GM19455 (cell line): Measurements from ENCODE around the gene GTSE1.

Experiments
- ATAC-seq: cut with Tn5 transposase; IDR thresholded peaks from one replicate; pipeline ENCODE4 v1.9.1; 2021; ENCODE audit not compliant: unreplicated experiment

Gene GTSE1

GRCh38 chr22:46323162-46323561 is 26.5 kb downstream of the GTSE1 start:
- no peak for ATAC-seq

GRCh38 chr22:46326066-46326680 is 29.5 kb downstream of the GTSE1 start:
- ATAC-seq = no peak

- no peak for ATAC-seq
These were observed 31.2 kb downstream of the GTSE1 start for GRCh38 chr22:46327691-46328465.

- ATAC-seq = no peak
These were observed 32.1 kb downstream of the GTSE1 start for GRCh38 chr22:46328797-46329196.

GRCh38 chr22:46329616-46330015 is 32.9 kb downstream of the GTSE1 start:
- ATAC-seq = no peak

GRCh38 chr22:46330426-46330825 is 33.8 kb downstream of the GTSE1 start:
- ATAC-seq = no peak

- no peak for ATAC-seq
These were observed 34.8 kb downstream of the GTSE1 start for GRCh38 chr22:46331496-46331895.

- peak; percentile 70 for ATAC-seq
These were observed 38.8 kb downstream of the GTSE1 start, which contains the start of gene TRMU for GRCh38 chr22:46335201-46336118. TSS of gene TRMU (plus strand) at chr22:46335714. CDS start at chr22:46335765, 51 bp downstream.

- ATAC-seq = peak; percentile 14
These were observed 39.7 kb downstream of the GTSE1 start for GRCh38 chr22:46336119-46337078.

GRCh38 chr22:46337870-46338269 is 41.2 kb downstream of the GTSE1 start:
- ATAC-seq = no peak

- ATAC-seq = no peak
These were observed 42.0 kb downstream of the GTSE1 start for GRCh38 chr22:46338636-46339035.

- no peak for ATAC-seq
These were observed 43.3 kb downstream of the GTSE1 start for GRCh38 chr22:46339956-46340355.

- ATAC-seq = no peak
These were observed 44.0 kb downstream of the GTSE1 start for GRCh38 chr22:46340676-46341075.

- ATAC-seq = no peak
These were observed 50.2 kb downstream of the GTSE1 start for GRCh38 chr22:46346680-46347405.

GRCh38 chr22:46347646-46348045 is 51.0 kb downstream of the GTSE1 start:
- no peak for ATAC-seq

- ATAC-seq = no peak
These were observed 51.5 kb downstream of the GTSE1 start for GRCh38 chr22:46348099-46348695.

GRCh38 chr22:46349238-46349637 is 52.6 kb downstream of the GTSE1 start:
- no peak for ATAC-seq

GRCh38 chr22:46349681-46350080 is 53.0 kb downstream of the GTSE1 start:
- no peak for ATAC-seq

GRCh38 chr22:46350121-46350520 is 53.5 kb downstream of the GTSE1 start:
- no peak for ATAC-seq
